ENCODE data around the gene VIM.
A peak's percentile ranks its signal among the peaks of the same experiment; 100 is the strongest.

VIM gene

GRCh38 chr10:17228091-17229015, at the start of gene VIM:
Gene VIM (plus strand): TSS chr10:17228241. CDS start chr10:17229423, 1,182 bp downstream.
- DNase-seq (ENCODE audit: low spot score), result peak; percentile 70

DNA sequence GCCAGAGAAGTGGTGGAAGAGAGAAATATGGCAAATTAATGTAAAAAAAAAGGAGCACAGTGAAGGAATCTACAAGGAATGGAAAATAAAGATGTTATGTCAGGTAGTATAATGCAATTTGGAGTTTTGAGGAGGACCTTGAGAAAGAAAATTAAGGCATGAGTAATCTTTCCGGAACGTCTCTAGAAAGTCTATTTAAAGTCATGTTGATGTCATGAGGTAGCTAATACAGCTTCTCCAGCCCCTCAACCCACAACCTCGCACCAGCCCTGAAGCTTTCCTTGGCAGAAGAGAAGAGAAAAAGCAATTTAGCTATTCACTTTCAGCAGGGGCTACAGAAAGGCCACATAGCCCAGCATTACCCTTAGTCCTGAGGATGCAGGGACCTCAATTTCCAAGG, 49.0 kb upstream of the VIM start:
- no peak for DNase-seq (ENCODE audit: low spot score)

- no peak for DNase-seq (ENCODE audit: low spot score)
Measured at GRCh38 chr10:17181110-17181509, 46.9 kb upstream of the VIM start.

- DNase-seq (ENCODE audit: low spot score), result no peak
Measured at GRCh38 chr10:17181751-17182150, 46.3 kb upstream of the VIM start.

DNA sequence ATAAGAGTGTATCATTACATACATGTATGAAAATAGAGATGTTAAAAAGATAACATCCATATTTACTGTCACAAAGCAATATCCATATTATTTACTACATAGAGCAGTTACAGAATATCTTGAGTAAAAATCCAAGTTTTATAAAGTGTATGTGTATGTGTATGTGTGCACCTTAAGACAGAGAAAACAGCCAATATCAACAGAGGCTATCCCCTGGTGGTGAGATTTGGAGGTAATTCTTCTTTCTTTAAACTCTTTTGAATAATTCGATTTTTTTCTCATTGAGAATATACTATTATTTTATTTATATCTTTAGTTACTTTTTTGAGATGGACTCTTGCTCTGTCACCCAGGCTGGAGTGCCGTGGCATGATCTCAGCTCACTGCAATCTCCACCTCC, 44.9 kb upstream of the VIM start:
- DNase-seq (ENCODE audit: low spot score), result no peak

DNA sequence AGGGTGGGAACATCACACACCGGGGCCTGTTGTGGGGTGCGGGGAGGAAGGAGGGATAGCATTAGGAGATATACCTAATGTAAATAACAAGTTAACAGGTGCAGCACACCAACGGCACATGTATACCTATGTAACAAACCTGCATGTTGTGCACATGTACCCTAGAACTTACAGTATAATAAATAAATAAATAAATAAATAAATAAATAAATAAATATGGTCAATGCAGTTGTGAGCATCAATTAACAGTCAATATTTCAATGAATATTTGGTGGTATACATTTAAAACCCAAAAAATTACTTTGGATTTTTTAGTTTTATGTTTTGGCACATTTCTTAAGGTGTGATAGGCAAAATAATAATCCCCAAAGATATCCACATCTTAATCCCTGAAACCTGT, 42.2 kb upstream of the VIM start:
- DNase-seq (ENCODE audit: low spot score), result no peak

DNA sequence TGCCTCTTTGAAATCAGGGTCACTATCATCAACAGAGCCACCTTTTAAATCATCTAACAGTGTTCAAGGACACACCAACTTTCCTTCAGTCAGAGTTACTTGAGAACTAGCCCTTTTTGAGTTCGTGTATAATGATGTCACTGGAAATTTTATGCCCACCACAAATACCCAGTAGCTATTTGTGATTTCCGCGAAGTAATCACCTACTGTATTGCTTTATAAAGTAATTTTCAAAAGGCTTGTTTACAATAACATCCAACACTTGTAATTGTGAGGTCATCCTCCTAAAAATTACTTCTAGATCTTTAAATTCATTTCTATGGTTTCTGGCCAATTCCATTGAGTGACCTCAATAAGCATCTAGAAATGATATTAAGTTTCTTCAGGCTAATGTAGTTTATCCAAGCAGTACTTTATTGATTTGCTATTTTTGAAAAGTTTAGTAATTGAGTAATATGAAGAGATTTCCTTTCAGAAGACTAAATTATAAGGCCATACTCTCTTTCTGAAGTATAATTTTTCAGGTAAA, 39.3 kb upstream of the VIM start:
- no peak for DNase-seq (ENCODE audit: low spot score)

GRCh38 chr10:17190602-17191001, 37.4 kb upstream of the VIM start:
- DNase-seq (ENCODE audit: low spot score), result no peak

GRCh38 chr10:17195083-17195482, 33.0 kb upstream of the VIM start:
- DNase-seq (ENCODE audit: low spot score), result no peak

- DNase-seq (ENCODE audit: low spot score), result no peak
Measured at GRCh38 chr10:17196045-17196444, 32.0 kb upstream of the VIM start.

DNA sequence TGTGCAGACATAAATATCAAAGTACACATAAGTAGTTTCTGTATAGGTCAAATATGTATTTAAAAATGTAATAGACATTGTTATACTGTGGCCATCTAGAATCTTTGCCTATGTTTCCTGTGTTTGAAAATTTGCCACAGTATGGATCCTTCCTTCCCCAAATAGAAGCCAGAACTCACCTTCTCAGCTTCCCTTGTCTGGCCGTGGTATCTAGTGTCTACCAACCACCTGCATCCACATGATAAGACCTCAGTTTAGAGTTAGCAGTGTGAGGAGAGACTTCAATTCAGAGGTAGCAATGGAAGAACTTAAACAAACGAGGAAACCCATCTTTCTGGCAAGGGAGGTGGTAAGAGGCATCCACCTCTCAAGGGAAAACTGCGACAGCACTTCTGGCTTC, 31.5 kb upstream of the VIM start:
- DNase-seq (ENCODE audit: low spot score), result no peak

GRCh38 chr10:17199351-17199804, 28.7 kb upstream of the VIM start:
- DNase-seq (ENCODE audit: low spot score), result peak; percentile 55

DNA sequence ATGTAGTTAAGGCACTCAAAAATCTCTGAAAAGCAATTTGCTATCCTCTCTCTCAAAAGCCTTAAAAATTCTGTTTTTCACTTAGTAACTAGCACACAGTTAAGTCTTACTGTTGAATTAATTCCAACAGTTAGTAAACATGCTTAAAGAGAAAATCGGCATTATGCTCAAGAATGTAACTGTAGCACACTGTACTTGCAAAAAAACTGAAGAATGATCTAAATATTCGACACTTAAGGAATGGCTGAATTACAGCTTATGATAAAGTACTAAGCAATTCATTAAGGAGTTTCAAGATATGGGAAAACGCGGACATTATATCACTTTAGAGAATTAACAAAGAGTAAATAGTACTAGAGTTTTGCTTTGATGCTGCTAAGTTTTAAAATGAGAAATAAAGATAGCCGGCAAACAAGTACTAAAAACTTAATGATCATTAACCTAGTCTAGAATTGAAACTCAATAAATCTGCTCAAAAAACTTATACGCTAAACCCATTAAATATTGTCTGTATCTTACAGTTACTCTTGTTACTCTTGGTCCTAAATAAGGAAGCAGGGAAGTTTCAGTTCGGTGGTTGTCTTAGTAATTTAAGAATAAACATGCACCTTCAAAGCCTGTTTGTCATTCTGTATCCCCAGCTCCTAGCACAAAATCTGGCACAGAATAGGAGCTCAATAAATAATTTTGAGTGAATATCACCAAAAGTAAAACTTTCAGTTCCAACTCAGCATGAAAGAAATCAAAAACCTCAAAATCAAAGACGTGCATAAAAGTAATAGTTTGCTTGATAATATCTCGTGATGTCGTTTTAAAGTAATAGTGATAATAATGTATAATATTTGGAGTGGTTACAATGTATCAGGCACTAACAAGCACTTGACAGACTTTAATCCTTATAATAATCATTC, 27.8 kb upstream of the VIM start:
- DNase-seq (ENCODE audit: low spot score), result peak; percentile 18

DNA sequence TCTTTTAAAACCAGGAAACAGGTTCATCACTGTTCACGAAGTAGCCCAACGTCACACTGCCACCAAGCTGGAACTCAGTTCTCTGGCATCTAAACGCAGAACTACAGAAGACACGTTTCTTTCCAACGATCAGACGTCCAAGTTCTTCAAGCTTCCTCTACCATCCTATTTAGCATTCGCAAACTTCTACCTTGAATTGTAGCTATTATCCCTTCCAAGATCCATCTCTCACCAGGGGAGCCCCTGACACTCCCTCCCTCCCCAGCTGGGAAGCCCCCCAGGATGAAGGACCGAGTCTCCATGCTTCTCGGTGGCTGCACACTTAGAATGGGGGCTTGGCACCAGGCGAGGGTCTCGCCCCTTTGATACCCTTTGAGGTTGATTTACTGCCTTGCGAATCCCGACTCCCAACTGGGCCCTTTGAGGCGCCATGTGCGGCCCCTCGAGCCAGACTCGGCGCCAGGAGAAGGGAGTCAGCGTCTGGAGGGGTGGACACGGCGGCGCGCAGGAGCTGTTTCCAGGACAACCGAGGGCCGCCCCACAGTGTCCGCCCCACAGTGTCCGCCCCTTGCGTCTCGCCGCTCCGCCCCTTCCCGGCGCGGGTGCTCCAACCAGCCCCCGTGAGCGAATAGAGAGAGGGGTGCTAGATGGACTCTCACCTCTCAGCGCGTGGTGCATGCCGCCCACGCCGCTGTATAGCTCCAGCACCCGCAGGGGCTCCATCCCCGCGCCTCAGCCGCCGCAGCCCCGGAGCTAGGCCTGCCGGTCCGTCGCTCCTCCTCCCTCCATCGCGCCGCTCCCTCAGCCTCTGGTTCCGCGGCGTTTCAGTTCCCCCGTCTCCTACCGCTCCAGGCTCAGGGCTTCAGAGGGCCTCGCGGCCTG, 26.9 kb upstream of the VIM start, which contains the start of gene TRDMT1:
TSS of gene TRDMT1 (minus strand) at position 761 of the 882 bp plus-strand sequence. CDS start at position 723, 38 bp downstream.
- DNase-seq (ENCODE audit: low spot score), result peak; percentile 93

DNA sequence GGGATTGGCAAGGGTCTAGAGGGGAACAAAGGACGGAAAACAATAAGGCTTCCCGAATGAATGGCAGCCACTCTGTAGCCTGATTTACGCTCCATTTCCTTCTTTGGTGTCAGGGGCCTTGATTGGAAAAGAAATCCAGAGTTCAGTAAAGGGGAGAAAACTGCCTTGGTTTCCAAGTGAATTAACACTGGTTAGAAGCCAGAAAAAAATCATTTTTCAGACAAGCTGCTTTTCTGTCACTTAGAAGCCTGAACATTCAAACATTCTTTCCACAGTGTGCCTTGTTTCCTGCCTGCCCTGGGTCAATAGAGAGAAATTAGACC, 26.3 kb upstream of the VIM start:
- DNase-seq (ENCODE audit: low spot score), result no peak

DNA sequence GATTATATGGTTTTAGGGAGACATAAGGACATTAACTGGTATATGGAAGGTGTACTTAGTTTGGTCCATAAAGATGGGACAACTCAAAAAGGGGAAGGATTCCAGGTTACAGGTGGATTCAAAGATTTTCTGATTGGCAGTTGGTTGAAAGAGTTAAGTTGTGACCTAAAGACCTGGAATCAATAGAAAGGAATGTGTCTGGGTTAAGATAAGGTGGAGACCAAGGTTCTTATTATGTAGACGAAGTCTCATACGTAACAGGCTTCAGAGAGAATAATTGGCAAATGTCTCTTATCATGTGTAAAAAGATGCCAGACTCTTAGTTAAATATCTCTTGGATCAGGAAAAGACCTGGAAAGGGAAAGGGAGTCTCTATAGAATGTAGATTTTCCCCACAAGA, 25.5 kb upstream of the VIM start:
- DNase-seq (ENCODE audit: low spot score), result no peak

DNA sequence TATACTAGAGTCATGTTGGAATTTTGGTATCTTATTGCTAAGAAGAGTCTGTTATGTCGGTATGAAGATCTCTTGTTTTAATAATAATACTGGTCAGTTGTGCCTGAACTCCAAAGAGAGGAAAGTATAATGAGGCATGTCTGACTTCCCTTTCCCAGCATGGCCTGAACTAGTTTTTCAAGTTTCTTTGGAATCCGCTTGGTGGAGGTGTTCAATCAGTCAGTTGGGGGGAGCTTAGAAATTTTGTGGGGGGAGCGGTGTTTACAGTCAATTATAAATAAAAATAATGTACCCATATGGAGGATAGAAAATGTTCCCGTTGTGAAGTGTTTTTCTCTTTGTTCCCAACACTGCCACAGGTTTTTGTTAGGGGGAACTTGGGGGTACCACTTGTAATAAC, 25.0 kb upstream of the VIM start:
- no peak for DNase-seq (ENCODE audit: low spot score)

- no peak for DNase-seq (ENCODE audit: low spot score)
Measured at GRCh38 chr10:17203416-17203815, 24.6 kb upstream of the VIM start.

- DNase-seq (ENCODE audit: low spot score), result peak; percentile 30
Measured at GRCh38 chr10:17206210-17206709, 21.8 kb upstream of the VIM start.

GRCh38 chr10:17208476-17208875, 19.6 kb upstream of the VIM start:
- DNase-seq (ENCODE audit: low spot score), result no peak

- DNase-seq (ENCODE audit: low spot score), result no peak
Measured at GRCh38 chr10:17209302-17209701, 18.7 kb upstream of the VIM start.
